ENCODE data around the gene KCNN3.

The KCNN3 gene

DNA sequence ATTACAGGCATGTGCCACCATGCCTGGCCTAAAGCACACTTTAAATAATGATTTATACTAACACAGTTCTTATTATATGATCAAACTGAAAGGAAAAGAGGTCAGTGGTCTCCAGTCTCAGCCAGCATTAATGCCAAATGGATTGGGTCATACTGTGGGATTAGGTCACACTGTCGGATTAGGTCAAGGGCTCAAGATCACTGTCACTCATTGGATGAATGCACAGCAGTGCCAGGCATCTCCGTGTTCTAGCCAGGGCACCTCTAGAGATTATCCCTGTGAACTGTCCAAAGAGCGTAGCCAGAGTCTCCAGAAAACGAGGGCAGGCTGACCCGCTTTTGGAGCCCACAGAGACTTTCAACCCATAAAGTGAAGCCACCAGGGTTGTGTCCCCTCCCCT lies 70.9 kb downstream of the KCNN3 start:
- Histone ChIP-seq H3K4me1 (ENCODE audit: control insufficient read depth in 5 of 5, insufficient read depth in 5 of 5, low read length in 5 of 5) (no peaks in the 10 kb centered on the region), H3K4me3 (ENCODE audit: low read depth in 1 of 5, low read length in 5 of 5) (no peak overlapping the region)

DNA sequence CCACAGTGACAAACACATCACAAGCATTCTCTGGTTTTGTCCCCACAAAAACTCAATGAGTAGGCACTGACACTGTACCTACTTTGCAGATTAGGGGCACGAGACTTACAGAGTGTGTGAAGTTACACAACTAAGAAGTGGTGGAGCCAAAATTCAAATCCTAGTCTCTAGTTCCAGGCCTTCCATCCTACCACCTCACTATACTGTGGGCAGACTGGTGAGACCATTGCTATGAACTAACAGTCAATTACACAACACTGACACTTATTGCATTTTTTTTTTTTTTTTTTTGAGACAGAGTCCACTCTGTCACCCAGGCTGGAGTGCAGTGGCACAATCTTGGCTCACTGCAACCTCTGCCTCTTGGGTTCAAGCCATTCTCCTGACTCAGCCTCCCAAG lies 71.4 kb downstream of the KCNN3 start:
- Histone ChIP-seq H3K9ac (ENCODE audit: low read length in 5 of 5) (no peak overlapping the region), H3K27ac (ENCODE audit: low read depth, low read length) (no peak overlapping the region), H3K36me3 (ENCODE audit: control insufficient read depth in 5 of 5, insufficient read depth in 5 of 5, low read length in 5 of 5) (no peaks in the 10 kb centered on the region), H3K4me3 (ENCODE audit: low read depth in 1 of 5, low read length in 5 of 5) (no peak overlapping the region), H3K4me1 (ENCODE audit: control insufficient read depth in 5 of 5, insufficient read depth in 5 of 5, low read length in 5 of 5) (no peaks in the 10 kb centered on the region), H3K9me3 (ENCODE audit: control insufficient read depth in 5 of 5, low read length in 5 of 5) (no peaks in the 10 kb centered on the region), H3K27me3 (ENCODE audit: control insufficient read depth in 5 of 5, insufficient read depth in 4 of 5, low read length in 5 of 5) (peaks cover 0 to 8% (median 2%) of the 10 kb centered on the region in 5 donors)

More for the DNA sequence above, 70.9 kb downstream of the KCNN3 start:
- Histone ChIP-seq H3K36me3 (ENCODE audit: control insufficient read depth in 5 of 5, insufficient read depth in 5 of 5, low read length in 5 of 5) (no peaks in the 10 kb centered on the region), H3K27ac (ENCODE audit: low read depth, low read length) (no peak overlapping the region), H3K27me3 (ENCODE audit: control insufficient read depth in 5 of 5, insufficient read depth in 4 of 5, low read length in 5 of 5) (peaks cover 0 to 12% (median 3%) of the 10 kb centered on the region in 5 donors), H3K9me3 (ENCODE audit: control insufficient read depth in 5 of 5, low read length in 5 of 5) (no peaks in the 10 kb centered on the region), H3K9ac (ENCODE audit: low read length in 5 of 5) (no peak overlapping the region)

DNA sequence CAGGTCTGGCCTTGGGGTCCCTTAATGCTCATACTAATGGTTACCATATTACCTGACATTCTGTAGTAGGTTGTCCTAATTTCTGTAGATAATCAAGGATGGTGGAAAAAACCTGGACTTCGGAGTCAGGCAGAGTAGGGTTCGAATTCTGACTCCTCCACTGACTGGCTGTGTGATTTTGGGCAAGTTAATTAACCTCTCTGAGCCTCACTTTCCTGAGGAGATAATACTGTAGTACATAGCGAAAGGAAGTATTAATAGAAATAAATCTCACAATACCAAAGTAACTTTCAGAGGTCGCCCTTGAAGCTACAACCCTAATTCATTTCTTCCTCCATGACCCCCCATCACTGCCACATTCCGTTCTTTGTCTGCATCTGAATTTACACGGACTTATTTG lies 72.9 kb downstream of the KCNN3 start:
- Histone ChIP-seq H3K9me3 (ENCODE audit: control insufficient read depth in 5 of 5, low read length in 5 of 5) (no peaks in the 10 kb centered on the region), H3K4me3 (ENCODE audit: low read depth in 1 of 5, low read length in 5 of 5) (no peak overlapping the region), H3K4me1 (ENCODE audit: control insufficient read depth in 5 of 5, insufficient read depth in 5 of 5, low read length in 5 of 5) (no peaks in the 10 kb centered on the region), H3K9ac (ENCODE audit: low read length in 5 of 5) (no peak overlapping the region), H3K27me3 (ENCODE audit: control insufficient read depth in 5 of 5, insufficient read depth in 4 of 5, low read length in 5 of 5) (peaks cover 0 to 5% (median 0%) of the 10 kb centered on the region in 5 donors), H3K27ac (ENCODE audit: low read depth, low read length) (no peak overlapping the region), H3K36me3 (ENCODE audit: control insufficient read depth in 5 of 5, insufficient read depth in 5 of 5, low read length in 5 of 5) (no peaks in the 10 kb centered on the region)

DNA sequence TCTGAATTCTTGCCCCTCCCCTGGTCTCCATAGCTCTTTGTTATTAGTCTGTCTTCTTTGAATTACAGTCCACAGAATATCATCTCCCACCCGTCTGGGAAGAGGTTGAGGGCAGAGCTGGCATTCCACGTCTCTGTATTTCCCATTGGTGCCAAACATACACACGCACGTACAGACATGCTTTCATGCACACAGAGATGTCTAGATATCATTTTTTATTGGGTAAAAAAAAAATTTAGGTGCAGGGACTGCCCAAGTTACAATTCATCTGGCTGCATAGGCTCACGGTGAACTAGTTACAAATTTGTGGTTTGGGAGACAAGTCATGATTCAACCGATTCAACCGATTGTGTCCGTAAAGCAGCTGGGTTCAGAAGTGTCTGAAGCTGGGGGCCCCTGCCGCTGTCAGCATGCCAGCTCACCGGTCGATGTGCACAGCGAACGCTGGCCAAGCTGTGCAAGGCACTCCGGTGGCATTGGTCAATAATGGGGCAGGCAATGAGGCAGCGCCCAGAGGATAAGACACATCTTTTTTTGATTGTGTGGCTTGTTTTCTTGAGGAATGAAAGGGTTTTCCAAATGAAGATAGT lies 73.7 kb downstream of the KCNN3 start:
- Histone ChIP-seq H3K36me3 (ENCODE audit: control insufficient read depth in 5 of 5, insufficient read depth in 5 of 5, low read length in 5 of 5) (no peaks in the 10 kb centered on the region), H3K27ac (ENCODE audit: low read depth, low read length) (no peak overlapping the region), H3K9ac (ENCODE audit: low read length in 5 of 5) (no peak overlapping the region), H3K9me3 (ENCODE audit: control insufficient read depth in 5 of 5, low read length in 5 of 5) (no peaks in the 10 kb centered on the region), H3K4me1 (ENCODE audit: control insufficient read depth in 5 of 5, insufficient read depth in 5 of 5, low read length in 5 of 5) (peaks cover 0 to 6% (median 0%) of the 10 kb centered on the region in 5 donors), H3K4me3 (ENCODE audit: low read depth in 1 of 5, low read length in 5 of 5) (no peak overlapping the region), H3K27me3 (ENCODE audit: control insufficient read depth in 5 of 5, insufficient read depth in 4 of 5, low read length in 5 of 5) (peaks cover 0 to 8% (median 3%) of the 10 kb centered on the region in 5 donors)

DNA sequence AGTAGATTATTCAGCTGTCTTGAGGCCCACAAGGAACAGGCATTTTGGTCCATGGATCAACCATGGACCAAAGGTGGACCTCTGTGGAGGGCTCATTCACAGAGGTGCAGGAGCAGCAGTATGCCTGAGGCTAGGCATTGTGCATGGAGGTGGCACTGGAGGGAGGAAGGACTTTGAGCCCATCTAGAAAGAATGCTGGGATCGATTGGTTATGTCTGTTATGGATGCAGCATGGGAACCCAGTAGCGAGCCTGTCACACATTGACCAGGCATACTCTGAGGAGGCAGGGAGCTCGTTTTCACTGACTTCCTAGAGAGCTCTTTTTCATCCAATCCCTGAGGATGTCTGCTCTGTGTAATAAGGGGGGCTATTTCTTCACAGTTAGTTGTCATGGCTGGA lies 75.5 kb downstream of the KCNN3 start:
- no peaks in the 10 kb centered on the region for H3K36me3 ChIP-seq (ENCODE audit: control insufficient read depth in 5 of 5, insufficient read depth in 5 of 5, low read length in 5 of 5)
- H3K9ac ChIP-seq (ENCODE audit: low read length in 5 of 5): no peak overlapping the region
- H3K27ac ChIP-seq (ENCODE audit: low read depth, low read length): no peak overlapping the region
- peaks cover 0 to 6% (median 0%) of the 10 kb centered on the region in 5 donors for H3K4me1 ChIP-seq (ENCODE audit: control insufficient read depth in 5 of 5, insufficient read depth in 5 of 5, low read length in 5 of 5)
- H3K27me3 ChIP-seq (ENCODE audit: control insufficient read depth in 5 of 5, insufficient read depth in 4 of 5, low read length in 5 of 5): peaks cover 0 to 12% (median 6%) of the 10 kb centered on the region in 5 donors
- H3K9me3 ChIP-seq (ENCODE audit: control insufficient read depth in 5 of 5, low read length in 5 of 5): no peaks in the 10 kb centered on the region
- H3K4me3 ChIP-seq (ENCODE audit: low read depth in 1 of 5, low read length in 5 of 5): no peak overlapping the region

DNA sequence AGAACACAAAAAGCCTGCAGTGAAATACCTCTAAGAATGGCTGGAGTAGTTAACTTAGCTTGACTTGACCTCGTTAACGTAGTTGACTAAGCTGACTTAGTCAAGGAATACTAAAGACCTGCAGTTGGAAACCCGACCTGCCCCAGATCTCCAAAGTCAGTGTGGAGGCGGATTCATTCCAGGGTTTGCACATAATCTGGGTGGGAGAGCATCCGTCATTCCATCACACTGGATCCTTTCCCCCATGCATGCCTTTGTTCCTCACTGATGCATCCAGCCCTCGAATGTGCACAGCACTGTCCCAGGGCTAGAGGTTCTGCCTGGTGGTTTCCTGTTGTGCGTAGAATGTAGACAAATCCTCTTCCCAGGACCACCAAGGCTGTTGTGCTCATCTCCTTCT lies 76.4 kb downstream of the KCNN3 start:
- no peak overlapping the region for H3K9ac ChIP-seq (ENCODE audit: low read length in 5 of 5)

DNA sequence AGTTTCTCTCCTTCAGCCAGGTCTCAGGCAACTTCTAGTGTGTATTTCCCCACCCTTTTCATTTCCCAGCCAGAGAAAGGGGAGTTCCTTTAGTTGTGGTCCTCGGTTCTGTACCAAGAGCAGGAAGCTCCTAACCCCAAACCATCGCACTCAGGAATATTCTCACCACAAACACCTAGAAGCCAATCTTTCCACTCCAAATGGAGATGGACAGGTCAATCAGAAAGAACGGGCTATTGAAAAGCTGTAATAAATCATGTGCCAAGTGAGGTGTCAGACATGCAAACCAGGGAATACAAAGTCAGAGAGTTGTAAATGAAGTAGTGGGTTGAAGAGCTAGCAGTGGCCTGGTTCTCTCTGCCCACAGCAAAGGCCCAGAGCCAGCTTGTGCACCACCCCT lies 77.2 kb downstream of the KCNN3 start:
- Histone ChIP-seq H3K9ac (ENCODE audit: low read length in 5 of 5) (no peak overlapping the region), H3K36me3 (ENCODE audit: control insufficient read depth in 5 of 5, insufficient read depth in 5 of 5, low read length in 5 of 5) (no peaks in the 10 kb centered on the region), H3K9me3 (ENCODE audit: control insufficient read depth in 5 of 5, low read length in 5 of 5) (no peaks in the 10 kb centered on the region), H3K4me3 (ENCODE audit: low read depth in 1 of 5, low read length in 5 of 5) (no peak overlapping the region), H3K4me1 (ENCODE audit: control insufficient read depth in 5 of 5, insufficient read depth in 5 of 5, low read length in 5 of 5) (peaks cover 0 to 6% (median 0%) of the 10 kb centered on the region in 5 donors), H3K27me3 (ENCODE audit: control insufficient read depth in 5 of 5, insufficient read depth in 4 of 5, low read length in 5 of 5) (peaks cover 0 to 17% (median 6%) of the 10 kb centered on the region in 5 donors), H3K27ac (ENCODE audit: low read depth, low read length) (no peak overlapping the region)

More for the DNA sequence above, 76.4 kb downstream of the KCNN3 start:
- H3K9me3 ChIP-seq (ENCODE audit: control insufficient read depth in 5 of 5, low read length in 5 of 5): no peaks in the 10 kb centered on the region
- no peak overlapping the region for H3K4me3 ChIP-seq (ENCODE audit: low read depth in 1 of 5, low read length in 5 of 5)
- peaks cover 0 to 17% (median 6%) of the 10 kb centered on the region in 5 donors for H3K27me3 ChIP-seq (ENCODE audit: control insufficient read depth in 5 of 5, insufficient read depth in 4 of 5, low read length in 5 of 5)
- H3K4me1 ChIP-seq (ENCODE audit: control insufficient read depth in 5 of 5, insufficient read depth in 5 of 5, low read length in 5 of 5): peaks cover 0 to 6% (median 0%) of the 10 kb centered on the region in 5 donors
- no peaks in the 10 kb centered on the region for H3K36me3 ChIP-seq (ENCODE audit: control insufficient read depth in 5 of 5, insufficient read depth in 5 of 5, low read length in 5 of 5)
- H3K27ac ChIP-seq (ENCODE audit: low read depth, low read length): no peak overlapping the region

DNA sequence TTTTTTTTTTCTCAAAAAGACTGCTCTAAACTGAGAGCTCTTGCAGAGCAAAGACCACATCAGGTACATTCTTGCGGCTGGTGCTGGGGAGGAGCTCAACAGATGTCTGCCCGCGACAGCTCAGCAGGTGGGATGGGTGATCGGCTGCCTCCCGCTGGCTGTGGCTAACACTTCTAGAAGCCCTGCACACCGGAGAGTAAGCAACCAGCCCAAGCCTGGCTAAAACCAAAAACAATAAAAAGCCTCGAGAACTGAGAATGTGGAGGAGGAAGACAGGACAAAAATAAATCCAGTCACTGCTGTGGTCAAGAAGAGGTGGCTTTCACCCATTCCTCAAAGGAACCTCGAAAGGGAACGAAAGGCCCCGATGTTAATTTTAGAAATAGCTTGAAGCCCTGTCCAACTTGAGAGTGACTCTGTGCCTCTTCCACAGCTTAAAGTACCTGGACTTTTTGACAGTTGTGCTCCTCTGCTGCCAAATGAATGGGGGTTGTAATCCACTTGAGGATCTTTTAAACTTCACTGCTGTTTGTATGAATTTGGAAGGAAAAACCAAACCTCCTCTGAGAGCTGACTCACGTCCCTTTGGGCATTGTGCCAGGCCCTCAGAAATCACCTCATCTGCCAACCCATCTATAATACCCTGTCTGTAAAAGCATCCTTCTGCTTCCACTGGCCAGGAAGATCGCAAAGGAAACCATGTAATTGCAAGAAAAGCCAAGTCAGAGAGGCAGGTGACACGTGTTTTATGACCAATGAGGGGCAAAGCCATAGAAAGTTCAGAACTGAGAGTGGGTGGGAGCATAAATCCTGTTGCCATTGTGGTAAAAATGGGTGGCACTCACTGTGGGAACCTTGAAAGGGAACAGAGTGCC lies 78.6 kb downstream of the KCNN3 start:
- peaks cover 0 to 17% (median 6%) of the 10 kb centered on the region in 5 donors for H3K27me3 ChIP-seq (ENCODE audit: control insufficient read depth in 5 of 5, insufficient read depth in 4 of 5, low read length in 5 of 5)
- H3K36me3 ChIP-seq (ENCODE audit: control insufficient read depth in 5 of 5, insufficient read depth in 5 of 5, low read length in 5 of 5): no peaks in the 10 kb centered on the region
- peaks cover 0 to 6% (median 0%) of the 10 kb centered on the region in 5 donors for H3K4me1 ChIP-seq (ENCODE audit: control insufficient read depth in 5 of 5, insufficient read depth in 5 of 5, low read length in 5 of 5)
- no peak overlapping the region for H3K9ac ChIP-seq (ENCODE audit: low read length in 5 of 5)
- H3K4me3 ChIP-seq (ENCODE audit: low read depth in 1 of 5, low read length in 5 of 5): no peak overlapping the region
- no peak overlapping the region for H3K27ac ChIP-seq (ENCODE audit: low read depth, low read length)
- H3K9me3 ChIP-seq (ENCODE audit: control insufficient read depth in 5 of 5, low read length in 5 of 5): no peaks in the 10 kb centered on the region

DNA sequence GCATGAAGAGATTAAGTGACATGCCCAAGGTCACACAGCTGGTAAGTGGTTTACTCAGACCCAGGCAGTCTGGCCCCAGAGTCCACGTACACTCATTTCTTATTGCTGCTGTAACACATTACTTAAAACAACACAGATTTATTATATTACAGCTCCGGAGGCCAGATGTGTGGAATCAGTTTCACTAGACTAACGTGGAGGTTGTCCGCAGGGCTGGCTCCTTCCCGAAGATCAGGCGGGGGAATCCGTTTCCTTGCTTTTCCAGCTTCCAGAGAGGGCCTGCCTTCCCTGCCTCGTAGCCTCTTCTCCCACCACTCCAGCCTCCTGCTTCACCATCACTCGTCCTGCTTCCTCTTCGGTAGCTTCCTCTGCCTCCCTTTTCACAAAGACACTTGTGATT lies 81.2 kb downstream of the KCNN3 start:
- no peak overlapping the region for H3K27ac ChIP-seq (ENCODE audit: low read depth, low read length)

More for the DNA sequence above, 81.2 kb downstream of the KCNN3 start:
- Histone ChIP-seq H3K4me1 (ENCODE audit: control insufficient read depth in 5 of 5, insufficient read depth in 5 of 5, low read length in 5 of 5) (peaks cover 0 to 6% (median 0%) of the 10 kb centered on the region in 5 donors), H3K9me3 (ENCODE audit: control insufficient read depth in 5 of 5, low read length in 5 of 5) (no peaks in the 10 kb centered on the region), H3K36me3 (ENCODE audit: control insufficient read depth in 5 of 5, insufficient read depth in 5 of 5, low read length in 5 of 5) (no peaks in the 10 kb centered on the region), H3K9ac (ENCODE audit: low read length in 5 of 5) (no peak overlapping the region), H3K27me3 (ENCODE audit: control insufficient read depth in 5 of 5, insufficient read depth in 4 of 5, low read length in 5 of 5) (peaks cover 3 to 17% (median 6%) of the 10 kb centered on the region in 5 donors), H3K4me3 (ENCODE audit: low read depth in 1 of 5, low read length in 5 of 5) (no peak overlapping the region)

Data from subcutaneous abdominal adipose tissue (tissue), 5 donors.